ENCODE results near the gene PITRM1.

- TF ChIP-seq CTCF (IDR thresholded peaks at IDR 0.05) (no peak), POLR2AphosphoS5 (IDR thresholded peaks at IDR 0.05) (no peak), EP300 (IDR thresholded peaks at IDR 0.05) (no peak)
Observed at GRCh38 chr10:3100093-3100792, 72.3 kb downstream of the PITRM1 start.

Measured in gastroesophageal sphincter (tissue), 3 donors.